T follicular helper cell (primary cell): ENCODE data around the gene MERTK.
"Not testable (repeated sequence)": the region's sequence is repeated elsewhere in the genome, so short reads cannot be mapped to it uniquely, and the experiment has no call there.

Experiments used
- DNase-seq: peaks from one replicate; pipeline ENCODE4 v3.0.0-alpha.2; 2020; ENCODE audit warnings: low read depth

Gene MERTK

DNA sequence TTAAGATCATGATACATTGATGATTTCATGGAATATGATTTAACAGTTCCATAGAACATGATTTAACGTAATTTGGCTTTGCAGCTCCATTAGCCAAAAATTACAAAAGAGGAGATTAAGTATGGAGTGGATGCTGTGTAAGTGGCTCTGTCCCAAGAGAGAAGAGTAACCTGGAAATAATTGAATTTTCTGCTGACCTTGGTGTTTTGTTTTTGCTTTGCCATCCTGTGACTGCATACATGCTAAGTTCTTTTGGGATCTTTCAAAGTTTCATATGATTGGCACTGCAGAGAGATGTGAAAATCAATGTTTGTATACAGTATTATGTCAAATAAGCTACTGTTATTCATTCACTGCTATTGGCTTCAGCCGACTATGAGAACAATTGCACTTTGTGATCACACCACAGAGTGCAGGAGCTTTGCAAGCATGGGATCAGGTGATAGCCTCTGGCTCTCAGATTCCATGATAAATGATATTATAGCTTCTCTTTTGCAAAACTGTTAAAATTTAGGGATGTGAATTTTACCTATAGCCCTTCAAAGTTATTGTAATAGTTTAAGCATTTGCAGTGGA lies 110.6 kb downstream of the MERTK start:
- no peak for DNase-seq

DNA sequence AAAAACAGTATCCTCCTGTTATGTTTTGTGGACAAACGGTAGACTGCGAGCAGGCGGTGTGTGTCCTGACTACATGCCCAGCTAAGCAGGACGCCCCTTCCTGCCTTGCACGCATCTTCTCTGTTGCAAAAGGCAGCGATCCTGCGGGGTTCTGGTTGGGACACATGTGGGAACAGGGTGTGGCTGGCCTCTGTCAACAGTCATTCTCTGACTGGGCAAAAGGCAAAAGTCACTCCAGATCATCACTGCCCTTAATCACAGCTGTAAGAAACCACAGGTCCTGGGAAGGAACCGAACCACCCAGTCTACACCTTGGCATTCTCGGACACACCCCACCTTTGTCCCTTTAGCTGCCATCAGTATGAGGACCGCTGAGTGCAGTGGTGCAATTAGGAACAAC lies 112.3 kb downstream of the MERTK start:
- DNase-seq, result no peak

GRCh38 chr2:112012556-112012955 lies 114.1 kb downstream of the MERTK start:
- no peak for DNase-seq

DNA sequence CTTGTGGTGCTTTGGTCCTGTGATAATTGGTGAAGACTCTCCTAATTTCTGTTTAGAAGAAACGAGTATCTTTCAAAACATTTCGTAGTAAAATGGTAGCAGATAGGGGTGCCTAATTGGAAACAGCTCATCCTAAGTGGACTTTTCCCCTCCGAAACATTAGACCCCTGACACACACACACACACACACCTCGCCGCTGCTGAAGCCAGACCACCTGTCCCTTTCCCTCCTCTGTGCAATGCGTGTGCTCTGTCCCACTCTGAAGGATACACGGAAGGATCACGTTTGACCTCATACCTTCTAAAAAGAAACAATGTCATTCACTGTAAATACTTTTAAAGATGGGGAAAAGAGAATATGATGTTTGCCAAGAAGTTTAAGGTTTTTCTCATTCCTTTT lies 120.4 kb downstream of the MERTK start:
- no peak for DNase-seq

GRCh38 chr2:112019569-112019982 lies 121.2 kb downstream of the MERTK start:
- no peak for DNase-seq

- DNase-seq, result no peak
These were observed 122.2 kb downstream of the MERTK start for GRCh38 chr2:112020561-112020960.

GRCh38 chr2:112021290-112021689 lies 122.9 kb downstream of the MERTK start:
- no peak for DNase-seq

DNA sequence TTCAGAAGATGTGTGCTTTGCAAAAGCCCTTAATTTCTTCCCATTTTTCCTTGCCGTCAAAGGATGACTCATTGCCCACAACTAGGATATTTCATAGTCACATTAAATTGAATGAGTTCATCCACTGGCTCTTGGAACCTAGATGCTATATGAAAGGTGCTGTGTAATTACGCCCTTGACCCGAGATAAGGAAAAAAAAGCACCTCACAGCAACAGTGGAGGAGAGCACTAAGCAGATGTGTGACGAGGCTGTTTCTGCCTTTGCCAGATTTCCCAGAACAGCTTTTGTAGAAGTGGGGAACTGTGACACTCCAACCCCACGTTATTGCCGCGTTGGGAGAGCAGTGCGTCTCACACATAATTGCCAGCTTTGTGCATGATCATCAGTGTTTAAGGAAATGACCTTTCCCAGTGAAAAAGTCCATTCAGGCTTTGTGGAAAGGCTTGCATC lies 123.4 kb downstream of the MERTK start:
- DNase-seq, result no peak

- no peak for DNase-seq
These were observed 125.3 kb downstream of the MERTK start for GRCh38 chr2:112023707-112024106.

GRCh38 chr2:112024231-112024630 lies 125.8 kb downstream of the MERTK start:
- no peak for DNase-seq

GRCh38 chr2:112024896-112025491 lies 126.6 kb downstream of the MERTK start:
- DNase-seq, result no peak

DNA sequence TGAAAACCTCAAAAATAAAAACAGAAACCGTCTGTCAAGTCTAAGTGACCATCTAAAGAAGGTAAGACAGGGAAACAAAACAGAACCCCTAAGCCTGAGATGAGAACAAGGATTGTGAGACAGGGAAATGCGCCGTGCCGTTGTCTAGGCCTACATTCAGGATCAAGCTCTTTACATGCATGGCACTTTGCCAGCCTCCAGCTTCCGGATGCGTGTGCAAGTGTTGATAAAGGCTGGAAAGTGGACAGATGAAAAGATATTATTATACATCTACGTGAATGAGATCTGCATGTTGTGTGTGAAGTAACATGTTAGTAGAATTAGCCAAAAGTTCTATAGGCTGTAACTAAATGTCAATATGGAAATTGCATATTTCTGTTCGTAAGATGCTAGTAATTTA lies 128.1 kb downstream of the MERTK start:
- no peak for DNase-seq

DNA sequence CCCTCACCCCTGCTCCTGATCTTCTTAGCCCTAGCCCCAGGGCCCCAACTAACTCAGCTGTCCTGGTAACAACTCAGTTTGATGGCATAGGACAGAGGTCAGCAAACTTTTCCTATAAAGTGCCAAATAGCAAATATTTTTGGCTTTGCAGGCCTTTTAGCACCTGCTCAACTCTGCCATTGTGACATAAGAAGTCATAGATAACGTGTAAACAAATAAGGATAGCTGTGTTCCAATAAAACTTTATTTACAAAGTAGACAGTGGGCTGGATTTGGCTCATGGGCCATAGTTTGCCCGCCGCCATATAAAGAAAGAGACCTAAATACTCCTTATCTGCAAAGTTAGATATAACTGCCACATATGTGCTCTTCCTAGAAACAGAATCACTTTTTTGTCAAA lies 129.4 kb downstream of the MERTK start:
- DNase-seq, result no peak

DNA sequence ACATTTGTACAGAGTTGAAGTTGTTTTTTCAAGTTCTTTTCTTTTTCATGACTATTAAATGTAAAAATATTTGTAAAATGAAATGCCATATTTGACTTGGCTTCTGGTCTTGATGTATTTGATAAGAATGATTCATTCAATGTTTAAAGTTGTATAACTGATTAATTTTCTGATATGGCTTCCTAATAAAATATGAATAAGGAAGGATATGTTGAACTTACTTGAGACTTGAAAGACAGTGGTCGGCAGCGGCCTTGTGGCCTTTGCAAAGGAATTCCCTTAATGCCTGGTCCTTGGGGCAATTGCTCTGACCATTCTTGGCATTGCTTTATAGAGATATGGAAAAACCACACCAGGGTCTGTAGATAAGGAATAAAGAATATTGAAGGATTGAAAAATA lies 130.8 kb downstream of the MERTK start:
- no peak for DNase-seq

- DNase-seq, result no peak
These were observed 133.2 kb downstream of the MERTK start for GRCh38 chr2:112031473-112032223.

- no peak for DNase-seq
These were observed 133.8 kb downstream of the MERTK start for GRCh38 chr2:112032224-112032586.

DNA sequence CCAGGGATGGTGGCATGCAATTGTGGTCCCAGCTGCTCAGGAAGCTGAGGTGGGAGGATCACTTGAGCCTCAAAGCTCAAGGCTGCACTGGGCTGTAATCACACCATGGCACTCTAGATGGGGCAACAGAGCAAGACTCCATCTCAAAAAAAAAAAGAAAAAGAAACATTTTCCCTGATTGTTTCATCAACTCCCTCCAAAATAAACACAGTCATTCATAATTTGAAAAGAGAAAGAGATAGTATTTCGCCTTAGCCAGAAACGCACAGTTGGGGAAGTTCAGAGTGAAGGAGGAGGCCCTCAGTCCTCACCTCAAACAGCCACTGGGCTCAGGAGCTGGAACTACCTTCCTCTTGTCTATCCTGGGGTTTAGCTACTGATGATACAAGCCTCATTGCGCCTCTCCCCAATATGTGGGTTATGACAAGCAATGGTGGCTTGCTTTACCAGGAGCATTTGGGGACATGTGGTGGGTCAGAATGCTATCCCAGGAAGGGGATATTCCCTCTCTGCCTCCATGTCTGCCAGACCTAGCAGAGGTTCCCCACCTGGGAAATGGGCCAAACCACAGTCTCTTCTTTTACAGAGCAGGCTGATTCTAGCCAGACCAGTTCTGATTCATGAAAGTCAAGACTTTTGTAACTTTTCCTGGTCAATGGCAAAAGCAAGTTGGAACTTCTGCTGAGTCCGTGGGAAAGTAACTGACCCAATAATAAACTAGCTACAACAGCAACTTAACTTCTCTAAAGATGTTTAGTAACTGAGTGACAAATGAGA lies 134.5 kb downstream of the MERTK start:
- no peak for DNase-seq

DNA sequence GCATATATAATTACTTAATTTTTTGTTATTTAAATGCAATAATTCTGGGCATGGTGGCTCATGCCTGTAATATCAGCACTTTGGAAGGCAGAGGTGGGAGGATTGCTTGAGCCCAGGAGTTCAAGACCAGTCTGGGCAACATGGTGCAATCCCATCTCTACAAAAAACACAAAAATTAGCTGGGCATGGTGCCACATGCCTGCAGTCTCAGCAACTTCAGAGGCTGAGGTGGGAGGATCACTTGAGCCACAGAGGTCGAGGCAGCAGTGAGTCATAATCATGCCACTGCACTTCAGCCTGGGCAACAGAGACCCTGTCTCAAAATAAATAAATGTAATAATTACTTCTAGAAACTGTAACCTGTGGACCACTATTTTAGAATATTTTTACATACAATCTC lies 135.2 kb downstream of the MERTK start:
- DNase-seq, result no peak

DNA sequence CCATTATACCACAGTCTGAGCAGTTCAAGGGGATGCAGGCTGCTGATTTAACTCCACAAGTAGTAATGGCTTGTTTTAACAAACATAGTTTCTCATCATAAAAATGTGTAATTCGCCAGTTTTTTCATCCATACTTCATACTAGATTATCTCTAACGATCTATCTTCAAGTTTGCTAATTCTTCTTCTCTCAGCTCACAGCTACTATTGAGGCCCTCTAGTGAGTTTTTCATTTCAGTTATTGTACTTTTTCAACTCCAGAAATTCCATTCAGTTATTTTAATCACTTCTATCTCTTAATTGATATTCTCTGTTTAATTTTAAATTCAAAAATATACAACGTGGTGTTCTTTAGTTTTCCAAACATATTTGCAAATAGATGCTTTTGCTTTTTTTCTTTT lies 136.5 kb downstream of the MERTK start:
- no peak for DNase-seq

- no peak for DNase-seq
These were observed 137.4 kb downstream of the MERTK start for GRCh38 chr2:112035786-112036185.

GRCh38 chr2:112039556-112039955 lies 141.1 kb downstream of the MERTK start:
- not testable (repeated sequence) for DNase-seq

DNA sequence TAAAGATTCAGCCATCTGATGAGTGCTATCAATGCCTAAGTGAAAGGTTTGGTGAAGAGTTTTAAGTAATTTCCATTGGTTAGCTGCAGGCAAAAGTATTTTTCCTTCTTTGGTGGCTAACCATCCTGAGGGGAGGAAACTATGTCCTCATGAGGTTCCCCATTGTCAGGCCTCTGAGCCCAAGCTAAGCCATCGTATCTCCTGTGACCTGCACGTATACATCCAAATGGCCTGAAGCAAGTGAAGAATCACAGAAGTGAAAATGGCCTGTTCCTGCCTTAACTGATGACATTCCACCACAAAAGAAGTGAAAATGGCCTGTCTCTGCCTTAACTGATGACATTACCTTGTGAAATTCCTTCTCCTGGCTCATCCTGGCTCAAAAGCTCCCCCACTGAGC lies 141.7 kb downstream of the MERTK start:
- not testable (repeated sequence) for DNase-seq

DNA sequence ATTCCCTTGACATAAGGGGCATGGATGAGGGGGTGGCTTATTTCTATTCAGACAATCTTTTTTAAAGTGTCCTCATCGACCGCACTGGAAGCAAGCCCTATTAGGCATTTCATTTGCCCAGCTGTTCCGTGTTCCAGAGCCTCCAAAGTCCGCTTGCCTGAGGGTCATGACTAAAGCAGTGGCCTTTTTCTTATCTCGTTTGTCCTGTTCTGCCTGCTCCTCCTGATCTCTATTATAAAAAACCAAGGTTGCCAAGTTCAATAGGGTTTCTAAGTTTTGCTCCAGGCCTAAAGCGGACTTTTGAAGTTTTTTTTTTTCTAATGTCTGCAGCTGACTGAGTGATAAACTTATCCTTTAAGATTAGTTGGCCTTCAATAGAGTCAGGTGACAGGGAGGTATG lies 143.1 kb downstream of the MERTK start:
- not testable (repeated sequence) for DNase-seq
